NCI-H2171 treated with DMSO at 0.1 percent for 48 hours (cell line): ENCODE data around the gene LRP4.

ENCODE experiments used
- DNase-seq: peaks from one replicate; lab custom pipeline; 2025; lab: John Stamatoyannopoulos, UW

Gene LRP4

GRCh38 chr11:46895821-46896220 is 22.5 kb downstream of the LRP4 start:
- peak; percentile 20 for DNase-seq

- DNase-seq: no peak
These were observed 23.4 kb downstream of the LRP4 start for GRCh38 chr11:46894961-46895360.

- no peak for DNase-seq
These were observed 23.8 kb downstream of the LRP4 start for GRCh38 chr11:46894506-46894905.

- no peak for DNase-seq
These were observed 25.5 kb downstream of the LRP4 start for GRCh38 chr11:46892838-46893237.

GRCh38 chr11:46892109-46892508 is 26.2 kb downstream of the LRP4 start:
- no peak for DNase-seq

GRCh38 chr11:46890665-46891064 is 27.7 kb downstream of the LRP4 start:
- no peak for DNase-seq

- peak; percentile 85 for DNase-seq
These were observed 28.5 kb downstream of the LRP4 start for GRCh38 chr11:46889689-46890475.

- DNase-seq: no peak
These were observed 29.1 kb downstream of the LRP4 start for GRCh38 chr11:46889251-46889650.

GRCh38 chr11:46888636-46889035 is 29.7 kb downstream of the LRP4 start:
- peak; percentile 27 for DNase-seq

- DNase-seq: no peak
These were observed 32.1 kb downstream of the LRP4 start for GRCh38 chr11:46886211-46886610.

- DNase-seq: no peak
These were observed 39.2 kb downstream of the LRP4 start for GRCh38 chr11:46879056-46879585.

- DNase-seq: no peak
These were observed 40.8 kb downstream of the LRP4 start for GRCh38 chr11:46877580-46877979.

- DNase-seq: no peak
These were observed 41.9 kb downstream of the LRP4 start for GRCh38 chr11:46876471-46876870.

- DNase-seq: no peak
These were observed 43.8 kb downstream of the LRP4 start for GRCh38 chr11:46874586-46874985.

- DNase-seq: no peak
These were observed 49.4 kb downstream of the LRP4 start for GRCh38 chr11:46868912-46869311.

- no peak for DNase-seq
These were observed 53.0 kb downstream of the LRP4 start for GRCh38 chr11:46865340-46865739.

- no peak for DNase-seq
These were observed 58.1 kb downstream of the LRP4 start for GRCh38 chr11:46860218-46860617.

- DNase-seq: no peak
These were observed 59.3 kb downstream of the LRP4 start for GRCh38 chr11:46858920-46859546.

- no peak for DNase-seq
These were observed 60.7 kb downstream of the LRP4 start for GRCh38 chr11:46857666-46858065.

GRCh38 chr11:46856605-46857343 is 61.6 kb downstream of the LRP4 start:
- DNase-seq: no peak

- no peak for DNase-seq
These were observed 62.5 kb downstream of the LRP4 start for GRCh38 chr11:46855863-46856262.

GRCh38 chr11:46855167-46855566 is 63.2 kb downstream of the LRP4 start:
- no peak for DNase-seq
